ENCODE data around the gene ARFGAP1.

Gene ARFGAP1

DNA sequence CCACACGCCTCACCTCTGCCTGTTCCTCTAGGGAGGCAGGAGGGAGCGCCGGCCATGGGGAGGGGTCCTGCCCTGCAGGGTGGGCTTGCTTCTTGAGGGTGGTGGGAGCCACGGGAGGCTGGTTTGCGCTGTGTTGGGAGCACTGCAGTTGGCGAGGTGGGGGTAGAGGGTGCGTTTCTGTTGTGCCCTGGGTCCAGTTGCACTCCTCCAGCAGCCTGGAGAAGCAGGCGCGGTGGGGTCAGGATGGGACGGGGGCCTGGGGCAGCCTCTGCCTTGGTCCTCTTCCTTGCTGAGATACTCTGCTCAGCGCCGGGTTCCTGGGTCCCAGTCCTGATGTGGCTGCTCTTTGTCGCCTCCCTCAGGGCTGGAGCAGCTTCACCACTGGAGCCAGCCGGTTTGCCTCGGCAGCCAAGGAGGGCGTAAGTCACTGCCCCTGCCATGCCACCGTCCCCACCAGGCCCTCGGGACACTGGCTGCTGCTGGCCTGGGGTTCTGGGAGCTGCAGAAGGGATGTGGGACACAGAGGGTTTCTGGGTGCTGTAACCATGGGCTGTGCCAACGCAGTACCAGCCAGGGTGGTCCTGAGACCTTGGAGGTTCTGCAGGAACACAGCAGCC, 8.4 kb downstream of the ARFGAP1 start:
- Histone ChIP-seq H3K36me3 (peaks cover 59% of the 10 kb centered on the region), H3K4me3 (ENCODE audit: low read depth, low read length) (no peak overlapping the region), H3K4me1 (no peaks in the 10 kb centered on the region), H3K9me3 (no peaks in the 10 kb centered on the region), H3K27me3 (no peaks in the 10 kb centered on the region)
- DNase-seq = peak; percentile 63
- TF ChIP-seq, protein P1, sequence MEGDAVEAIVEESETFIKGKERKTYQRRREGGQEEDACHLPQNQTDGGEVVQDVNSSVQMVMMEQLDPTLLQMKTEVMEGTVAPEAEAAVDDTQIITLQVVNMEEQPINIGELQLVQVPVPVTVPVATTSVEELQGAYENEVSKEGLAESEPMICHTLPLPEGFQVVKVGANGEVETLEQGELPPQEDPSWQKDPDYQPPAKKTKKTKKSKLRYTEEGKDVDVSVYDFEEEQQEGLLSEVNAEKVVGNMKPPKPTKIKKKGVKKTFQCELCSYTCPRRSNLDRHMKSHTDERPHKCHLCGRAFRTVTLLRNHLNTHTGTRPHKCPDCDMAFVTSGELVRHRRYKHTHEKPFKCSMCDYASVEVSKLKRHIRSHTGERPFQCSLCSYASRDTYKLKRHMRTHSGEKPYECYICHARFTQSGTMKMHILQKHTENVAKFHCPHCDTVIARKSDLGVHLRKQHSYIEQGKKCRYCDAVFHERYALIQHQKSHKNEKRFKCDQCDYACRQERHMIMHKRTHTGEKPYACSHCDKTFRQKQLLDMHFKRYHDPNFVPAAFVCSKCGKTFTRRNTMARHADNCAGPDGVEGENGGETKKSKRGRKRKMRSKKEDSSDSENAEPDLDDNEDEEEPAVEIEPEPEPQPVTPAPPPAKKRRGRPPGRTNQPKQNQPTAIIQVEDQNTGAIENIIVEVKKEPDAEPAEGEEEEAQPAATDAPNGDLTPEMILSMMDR (IDR thresholded peaks at IDR 0.05; ENCODE audit: low read depth, low read length) = peak; percentile 61

DNA sequence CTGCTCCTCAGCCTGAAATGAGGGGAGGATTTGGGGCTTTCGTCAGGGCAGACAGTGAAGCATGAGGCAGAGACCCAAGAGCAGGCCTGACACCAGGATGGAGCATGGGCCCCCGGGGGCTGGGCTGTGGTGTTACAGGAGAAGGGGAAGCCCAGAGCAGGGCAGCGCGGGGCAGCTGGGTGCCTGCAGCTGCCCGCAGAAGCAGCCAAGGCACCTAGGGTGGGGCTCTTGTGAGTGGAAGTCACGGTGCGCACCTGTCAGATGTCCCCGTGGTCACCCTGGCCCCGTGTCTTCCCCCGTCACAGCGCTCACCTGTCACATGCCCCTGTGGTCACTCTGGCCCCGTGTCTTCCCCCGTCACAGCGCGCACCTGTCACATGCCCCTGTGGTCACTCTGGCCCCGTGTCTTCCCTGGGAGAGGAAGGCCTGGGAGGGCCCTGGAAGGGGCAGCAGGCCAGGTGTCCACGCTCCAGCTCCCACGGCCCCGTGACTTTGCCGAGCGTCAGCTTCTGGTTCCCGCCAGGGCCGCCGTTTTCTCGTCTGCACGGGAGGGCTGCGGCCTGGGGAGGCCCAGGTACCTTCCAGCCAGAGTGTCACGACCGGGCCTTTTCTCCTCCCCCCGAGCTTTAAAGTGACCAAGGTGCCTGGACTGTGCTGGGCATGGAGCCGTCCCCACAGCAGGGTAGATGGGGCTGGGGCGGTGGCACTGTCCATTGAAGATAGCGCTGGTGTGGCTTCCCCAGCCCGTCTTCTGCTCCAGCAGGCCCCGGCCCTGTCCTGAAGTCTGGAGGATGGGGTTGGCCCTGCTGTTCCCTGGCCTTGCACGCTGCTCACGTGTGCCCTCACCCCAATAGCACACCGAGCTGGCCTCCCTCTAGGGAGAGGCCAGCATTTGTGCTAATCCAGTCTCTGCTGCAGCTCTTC, 9.4 kb downstream of the ARFGAP1 start:
- TF ChIP-seq, protein P1 (IDR thresholded peaks at IDR 0.05; ENCODE audit: low read depth, low read length) = no peak
- H3K9me3 ChIP-seq = no peaks in the 10 kb centered on the region
- DNase-seq = no peak
- no peaks in the 10 kb centered on the region for H3K4me1 ChIP-seq
- H3K36me3 ChIP-seq = peaks cover 54% of the 10 kb centered on the region
- H3K27me3 ChIP-seq = no peaks in the 10 kb centered on the region
- H3K4me3 ChIP-seq (ENCODE audit: low read depth, low read length) = no peak overlapping the region

DNA sequence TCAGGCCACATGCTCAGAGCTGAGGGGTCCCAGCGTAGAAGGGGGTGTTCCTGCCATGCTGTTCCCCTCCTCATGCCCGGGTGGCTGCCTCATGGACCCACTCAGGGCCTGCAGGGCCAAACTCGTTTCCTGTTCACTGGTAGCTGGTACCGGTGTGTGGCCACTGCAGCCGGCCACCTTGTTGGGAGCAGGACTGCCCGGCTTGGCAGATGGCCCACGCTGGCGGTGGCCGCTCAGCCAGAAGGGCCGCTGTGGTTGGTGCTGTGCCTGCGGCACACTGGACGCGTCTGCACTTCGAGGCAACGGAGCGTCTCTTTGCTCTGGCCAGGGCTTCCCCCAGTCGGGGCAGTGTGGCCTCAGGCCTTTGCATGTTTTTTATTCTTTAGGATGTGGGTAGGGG, 10.3 kb downstream of the ARFGAP1 start:
- Histone ChIP-seq H3K27me3 (no peaks in the 10 kb centered on the region), H3K4me1 (no peaks in the 10 kb centered on the region), H3K4me3 (ENCODE audit: low read depth, low read length) (no peak overlapping the region), H3K9me3 (no peaks in the 10 kb centered on the region), H3K36me3 (peaks cover 58% of the 10 kb centered on the region)
- no peak for DNase-seq
- TF ChIP-seq, protein P1 (IDR thresholded peaks at IDR 0.05; ENCODE audit: low read depth, low read length) = no peak

DNA sequence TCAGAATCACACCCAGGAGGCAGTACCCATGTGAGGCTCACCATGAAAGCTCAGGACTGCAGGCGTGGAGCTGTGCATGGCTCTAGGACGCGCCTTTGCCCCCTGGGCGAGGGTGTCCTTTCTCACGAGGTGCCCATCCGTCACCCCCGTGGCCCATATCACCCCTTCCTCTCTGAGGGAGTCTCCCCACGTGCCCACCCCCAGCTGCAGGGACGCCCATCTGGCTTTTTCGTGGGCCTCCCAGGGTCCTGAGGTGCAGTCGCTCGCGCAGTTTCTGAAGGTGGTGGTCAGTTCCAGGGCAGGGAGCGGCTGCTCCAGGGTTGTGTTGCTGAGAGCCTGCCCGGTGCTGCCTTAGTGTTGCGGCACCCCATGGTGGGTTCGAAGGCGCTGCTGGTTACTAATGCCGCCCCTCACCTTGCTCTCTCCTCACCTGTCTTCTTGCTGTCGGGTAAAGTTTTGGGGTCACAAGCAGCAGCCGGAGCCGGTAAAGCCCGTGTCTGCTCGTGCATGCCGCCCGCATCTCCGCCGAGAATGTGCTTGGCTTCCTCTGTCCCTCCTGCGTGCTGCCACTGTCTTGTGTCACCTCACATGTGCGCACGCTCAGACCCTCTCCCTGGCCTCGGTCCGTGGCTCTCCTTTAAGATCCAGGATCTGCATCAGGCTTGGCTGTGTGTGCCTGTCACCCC, 10.9 kb downstream of the ARFGAP1 start:
- DNase-seq = no peak
- TF ChIP-seq, protein P1 (IDR thresholded peaks at IDR 0.05; ENCODE audit: low read depth, low read length) = no peak
- H3K4me1 ChIP-seq = no peaks in the 10 kb centered on the region
- no peaks in the 10 kb centered on the region for H3K9me3 ChIP-seq
- H3K27me3 ChIP-seq = no peaks in the 10 kb centered on the region
- H3K36me3 ChIP-seq = peaks cover 60% of the 10 kb centered on the region
- H3K4me3 ChIP-seq (ENCODE audit: low read depth, low read length) = no peak overlapping the region

DNA sequence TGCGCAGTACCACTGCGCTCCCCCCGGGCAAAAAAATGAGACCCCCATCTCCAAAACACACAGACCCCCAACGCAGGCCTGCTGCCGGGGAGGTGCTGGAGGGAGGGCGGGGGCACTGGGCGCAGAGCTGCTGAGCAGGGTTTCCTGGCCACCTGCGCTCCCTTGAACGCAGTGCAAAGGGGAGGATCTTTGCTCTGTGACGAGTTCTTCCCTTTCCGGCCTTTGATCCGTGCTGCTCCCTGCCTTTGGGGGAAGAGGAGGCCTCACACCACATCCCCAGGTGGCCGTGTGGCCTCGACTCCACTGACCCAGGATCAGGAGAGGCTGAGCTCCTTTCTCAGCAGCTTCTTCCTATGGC, 11.4 kb downstream of the ARFGAP1 start:
- Histone ChIP-seq H3K27me3 (no peaks in the 10 kb centered on the region), H3K4me1 (no peaks in the 10 kb centered on the region), H3K9me3 (no peaks in the 10 kb centered on the region), H3K4me3 (ENCODE audit: low read depth, low read length) (no peak overlapping the region), H3K36me3 (peaks cover 60% of the 10 kb centered on the region)
- DNase-seq = no peak
- TF ChIP-seq, protein P1 (IDR thresholded peaks at IDR 0.05; ENCODE audit: low read depth, low read length) = no peak

All from BE2C (cell line).